Measurements from ENCODE around the gene SH2D6.

GRCh38 chr2:85425588-85425987 is 7.1 kb downstream of the SH2D6 start:
- no peak for TF ChIP-seq CTCF (IDR thresholded peaks at IDR 0.05)
- TF ChIP-seq EZH2 (IDR thresholded peaks at IDR 0.05): no peak

Data from neural progenitor cell (in vitro differentiated cells).